ENCODE results near the gene TOR2A.
A peak's percentile ranks its signal among the peaks of the same experiment; 100 is the strongest.

TOR2A gene

DNA sequence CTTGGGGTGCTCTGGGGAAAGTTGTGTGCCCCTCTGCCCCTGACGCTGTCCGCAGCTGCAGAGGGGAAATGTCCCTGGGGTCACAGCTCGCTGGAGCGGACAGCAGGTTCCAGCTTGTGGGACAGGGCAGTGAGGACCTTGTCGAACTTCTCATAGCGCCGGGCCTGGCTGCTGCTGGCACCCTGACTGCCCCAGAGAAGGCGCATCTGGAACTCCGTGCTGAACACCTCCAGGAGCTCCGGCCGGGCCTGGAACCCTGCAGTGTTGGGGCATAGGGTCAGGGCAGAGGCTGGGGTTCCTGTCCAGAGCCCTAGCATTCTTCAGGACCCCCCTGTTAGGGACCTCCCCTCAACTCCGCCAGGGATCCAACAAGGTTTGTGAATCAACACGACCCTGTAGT is 3.6 kb upstream of the TOR2A start:
- H3K27ac ChIP-seq: no peak overlapping the region
- TF ChIP-seq ZFX (IDR thresholded peaks at IDR 0.05; ENCODE audit: borderline replicate concordance) (no peak), CTCF (IDR thresholded peaks at IDR 0.05) (no peak)

DNA sequence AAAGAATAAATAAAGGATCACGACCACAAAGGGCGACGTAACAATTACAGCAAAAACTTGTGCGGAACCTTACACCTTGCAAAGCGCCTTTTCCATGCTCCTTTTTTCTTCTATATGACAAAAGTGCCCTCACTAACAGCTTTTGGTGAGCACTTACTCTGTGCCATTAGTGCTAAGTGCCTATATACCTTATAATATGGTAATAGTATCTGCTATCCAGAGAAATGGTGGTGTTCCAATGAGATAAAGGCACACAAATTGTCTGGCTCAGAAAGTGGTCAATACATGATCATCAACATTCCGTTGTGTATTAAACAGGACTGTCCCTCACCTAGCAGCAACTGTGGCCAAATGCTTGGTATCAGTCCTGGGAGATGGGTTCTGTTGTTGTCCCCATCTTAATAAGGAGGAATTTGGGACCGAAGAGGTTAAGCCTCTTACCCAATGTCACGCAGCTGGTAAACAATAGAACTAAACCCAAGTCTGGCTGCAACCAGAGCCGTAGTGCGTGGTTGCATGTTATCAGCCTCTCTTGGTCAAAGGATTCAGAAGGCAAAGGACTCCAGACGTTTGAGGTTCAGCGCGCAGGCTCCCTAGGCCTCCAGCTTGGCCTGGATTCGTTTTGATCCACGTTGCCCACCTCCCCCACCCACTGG is 564 bp upstream of the TOR2A start:
- peak overlapping the region; percentile 89 for H3K27ac ChIP-seq
- TF ChIP-seq ZFX (IDR thresholded peaks at IDR 0.05; ENCODE audit: borderline replicate concordance): no peak
- TF ChIP-seq CTCF (IDR thresholded peaks at IDR 0.05): peak; percentile 19

- peak overlapping the region; percentile 89 for H3K27ac ChIP-seq
- TF ChIP-seq ZFX (IDR thresholded peaks at IDR 0.05; ENCODE audit: borderline replicate concordance) (no peak), CTCF (IDR thresholded peaks at IDR 0.05) (no peak; the same call in none of the 2 replicates)
These were observed 797 bp downstream of the TOR2A start for GRCh38 chr9:127734247-127734746.

- TF ChIP-seq CTCF (IDR thresholded peaks at IDR 0.05): no peak
- TF ChIP-seq ZFX (IDR thresholded peaks at IDR 0.05; ENCODE audit: borderline replicate concordance): no peak
- H3K27ac ChIP-seq: no peak overlapping the region
These were observed 1.5 kb downstream of the TOR2A start for GRCh38 chr9:127733614-127734013.

DNA sequence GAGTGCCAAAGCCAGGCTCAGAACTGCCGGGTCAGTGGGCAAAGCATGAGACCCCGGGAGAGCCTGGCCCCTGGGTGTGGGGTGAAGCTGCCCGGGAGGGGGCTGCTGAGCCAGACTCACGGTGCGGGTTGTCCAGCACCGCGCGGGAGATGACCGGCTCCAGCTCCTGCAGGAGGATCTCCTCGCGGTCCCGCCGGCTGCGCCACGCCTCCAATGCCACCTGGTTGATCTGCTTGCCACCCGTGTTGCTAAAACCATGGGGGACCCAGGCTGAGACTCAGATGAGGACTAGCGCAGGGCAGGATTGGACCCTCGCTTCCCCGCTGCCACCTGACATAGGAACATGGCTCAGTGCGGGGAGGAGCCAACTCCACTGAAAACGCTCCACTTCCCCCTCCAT is 2.6 kb downstream of the TOR2A start:
- H3K27ac ChIP-seq: no peak overlapping the region
- TF ChIP-seq CTCF (IDR thresholded peaks at IDR 0.05): no peak
- TF ChIP-seq ZFX (IDR thresholded peaks at IDR 0.05; ENCODE audit: borderline replicate concordance): no peak

DNA sequence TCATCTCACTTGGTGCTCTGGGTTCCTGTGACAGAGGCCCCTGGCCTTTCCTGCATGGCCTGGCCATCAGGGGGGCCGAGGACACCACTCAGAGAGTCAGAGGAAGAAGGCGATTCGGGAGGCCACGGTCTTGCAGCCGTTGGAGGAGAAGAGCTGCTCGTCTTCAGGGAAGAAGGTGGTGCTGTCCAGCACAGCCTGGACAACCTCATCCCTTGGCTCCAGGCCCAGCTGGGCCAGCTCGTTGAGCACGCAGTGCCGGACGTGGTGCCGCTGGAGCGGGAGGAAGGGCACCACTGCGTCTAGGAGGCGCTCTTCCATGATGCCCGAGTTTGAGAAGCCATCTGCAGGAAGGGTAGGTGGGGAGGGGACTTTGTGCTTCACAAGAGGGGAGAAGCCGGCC is 3.2 kb downstream of the TOR2A start:
- TF ChIP-seq ZFX (IDR thresholded peaks at IDR 0.05; ENCODE audit: borderline replicate concordance) (no peak), CTCF (IDR thresholded peaks at IDR 0.05) (no peak)
- H3K27ac ChIP-seq: no peak overlapping the region

GRCh38 chr9:127730799-127731410 is 4.2 kb downstream of the TOR2A start:
- TF ChIP-seq CTCF (IDR thresholded peaks at IDR 0.05) (no peak), ZFX (IDR thresholded peaks at IDR 0.05; ENCODE audit: borderline replicate concordance) (no peak)
- H3K27ac ChIP-seq: no peak overlapping the region

All from 22Rv1 (cell line).